Measurements from ENCODE around the gene NEURL1B. TPM values are rescaled to one million over a fixed set of nuclear protein-coding genes. Genes with fewer than 3 reads are reported as not detected.

Gene NEURL1B
- total and polyA plus RNA-seq, 8 donors = 2.8 to 7.8 (median 3.9) TPM

DNA sequence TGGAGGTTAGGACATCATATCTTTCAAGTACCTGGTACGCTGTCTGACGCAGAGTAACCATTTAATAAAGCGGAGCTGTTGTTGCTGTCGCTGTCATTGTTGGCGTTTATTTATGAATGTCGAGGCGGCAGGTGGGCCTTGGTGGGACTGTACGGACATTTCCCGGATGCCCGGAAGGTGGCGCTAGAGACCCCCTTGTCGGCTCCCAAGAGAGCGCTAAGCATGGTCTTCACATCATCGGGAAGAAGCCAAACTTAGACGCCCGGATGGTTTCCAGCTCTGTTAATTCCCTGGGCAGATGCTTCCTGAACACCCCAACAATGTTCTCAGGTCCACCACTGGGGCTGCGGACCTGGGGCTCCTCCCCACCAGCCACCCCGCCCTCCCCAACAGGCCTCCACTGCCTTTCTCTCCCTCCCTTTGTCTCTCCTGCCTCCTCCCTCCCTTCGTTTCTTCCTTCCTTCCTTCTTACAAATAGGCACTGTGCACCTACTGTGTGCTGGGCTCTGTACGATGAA is 75.8 kb downstream of the NEURL1B start:
- Histone ChIP-seq H3K4me1 (peaks cover 0 to 5% (median 0%) of the 10 kb centered on the region in 3 donors), H3K27ac (no peak overlapping the region), H3K9me3 (no peaks in the 10 kb centered on the region), H3K36me3 (no peaks in the 10 kb centered on the region), H3K27me3 (no peaks in the 10 kb centered on the region), H3K4me3 (no peak overlapping the region)
- TF ChIP-seq CTCF (IDR thresholded peaks at IDR 0.05) = peak; percentile 69 to 90 (median 82)
- 9 to 10% methylated on average over 20 of the region's 20 CpGs for WGBS, 2 donors
- FAIRE-seq (no peak), DNase-seq (peak; percentile 66 to 93 (median 84)), ATAC-seq (peak; percentile 65 to 80 (median 78))
- intact Hi-C loops (cut with DNase I) = loop anchor here in 2 of 3 donors (5.0 to 10.0 kb wide), 2 partner anchors 55 to 218 kb away; partner anchors contain the start of gene DUSP1 (in 1 of the 2)

- Histone ChIP-seq H3K36me3 (no peaks in the 10 kb centered on the region), H3K4me3 (no peak overlapping the region), H3K9me3 (no peaks in the 10 kb centered on the region), H3K27me3 (no peaks in the 10 kb centered on the region), H3K27ac (no peak overlapping the region), H3K4me1 (peaks cover 0 to 10% (median 0%) of the 10 kb centered on the region in 3 donors)
- intact Hi-C loops (cut with DNase I) = loop anchor here in 2 of 3 donors (5.0 to 10.0 kb wide), 2 partner anchors 55 to 217 kb away; partner anchors contain the start of gene DUSP1 (in 1 of the 2)
- ATAC-seq = no peak
- 63 to 65% methylated on average over 16 of the region's 16 CpGs for whole genome bisulfite sequencing, 2 donors
- DNase-seq = peak in 2 of 6 donors; percentile 16 to 33
- no peak for FAIRE-seq
- TF ChIP-seq CTCF (IDR thresholded peaks at IDR 0.05) = no peak
Observed at GRCh38 chr5:172717481-172718195, 76.6 kb downstream of the NEURL1B start.

GRCh38 chr5:172718527-172719114 is 77.6 kb downstream of the NEURL1B start:
- no peak overlapping the region for H3K4me3 ChIP-seq
- no peak for TF ChIP-seq CTCF (IDR thresholded peaks at IDR 0.05)
- H3K27ac ChIP-seq = no peak overlapping the region
- no peaks in the 10 kb centered on the region for H3K36me3 ChIP-seq
- ATAC-seq (no peak), DNase-seq (peak in 1 of 6 donors; percentile 1), FAIRE-seq (no peak)
- no peaks in the 10 kb centered on the region for H3K27me3 ChIP-seq
- peaks cover 0 to 10% (median 0%) of the 10 kb centered on the region in 3 donors for H3K4me1 ChIP-seq
- no peaks in the 10 kb centered on the region for H3K9me3 ChIP-seq
- 56 to 77% methylated on average over 3 of the region's 3 CpGs for WGBS, 2 donors
- intact Hi-C loops (cut with DNase I) = loop anchor here in 2 of 3 donors (5.0 to 10.0 kb wide), 2 partner anchors 54 to 216 kb away; partner anchors contain the start of gene DUSP1 (in 1 of the 2)

- Histone ChIP-seq H3K27me3 (no peaks in the 10 kb centered on the region), H3K4me3 (no peak overlapping the region), H3K9me3 (no peaks in the 10 kb centered on the region), H3K36me3 (no peaks in the 10 kb centered on the region), H3K27ac (no peak overlapping the region), H3K4me1 (peaks cover 0 to 10% (median 0%) of the 10 kb centered on the region in 3 donors)
- intact Hi-C loops (cut with DNase I) = loop anchor here in 2 of 3 donors (5.0 to 10.0 kb wide), 2 partner anchors 53 to 216 kb away; partner anchors contain the start of gene DUSP1 (in 1 of the 2)
- FAIRE-seq (no peak), ATAC-seq (no peak), DNase-seq (peak in 1 of 6 donors; percentile 28)
- WGBS, 2 donors = 76 to 82% methylated on average over 4 of the region's 4 CpGs
- no peak for TF ChIP-seq CTCF (IDR thresholded peaks at IDR 0.05)
Observed at GRCh38 chr5:172719211-172719610, 78.1 kb downstream of the NEURL1B start.

Data from pancreas (tissue), 10 donors.